ENCODE data around the gene ADAMTS17.

Gene ADAMTS17

GRCh38 chr15:100005715-100006114, 336.1 kb downstream of the ADAMTS17 start:
- H3K4me3 ChIP-seq (ENCODE audit: low read depth, low read length), result no peak overlapping the region
- DNase-seq (ENCODE audit: low read depth), result no peak
- TF ChIP-seq CTCF (IDR thresholded peaks at IDR 0.05; ENCODE audit: control insufficient read depth, extremely low read depth, insufficient read depth), result no peak

DNA sequence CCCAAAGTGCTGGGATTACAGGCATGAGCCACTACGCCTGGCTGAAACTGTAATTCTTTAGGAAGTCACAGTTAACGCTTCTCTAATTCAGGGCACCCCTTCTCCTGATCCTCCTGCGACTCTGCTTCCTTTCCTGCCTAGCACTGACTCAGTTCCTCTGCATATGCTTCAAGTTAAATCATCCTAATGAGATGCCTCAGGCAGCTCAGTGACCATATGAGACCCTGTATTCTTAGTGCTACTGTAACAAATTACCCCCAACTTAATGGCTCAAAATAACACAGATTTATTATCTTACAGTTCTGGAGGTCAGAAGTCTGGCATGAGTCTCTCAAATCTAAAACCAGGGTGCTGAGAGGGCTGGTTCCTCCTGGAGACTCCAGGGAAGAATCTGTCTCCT, 336.8 kb downstream of the ADAMTS17 start:
- no peak for TF ChIP-seq CTCF (IDR thresholded peaks at IDR 0.05; ENCODE audit: control insufficient read depth, extremely low read depth, insufficient read depth)
- DNase-seq (ENCODE audit: low read depth), result no peak
- no peak overlapping the region for H3K4me3 ChIP-seq (ENCODE audit: low read depth, low read length)

DNA sequence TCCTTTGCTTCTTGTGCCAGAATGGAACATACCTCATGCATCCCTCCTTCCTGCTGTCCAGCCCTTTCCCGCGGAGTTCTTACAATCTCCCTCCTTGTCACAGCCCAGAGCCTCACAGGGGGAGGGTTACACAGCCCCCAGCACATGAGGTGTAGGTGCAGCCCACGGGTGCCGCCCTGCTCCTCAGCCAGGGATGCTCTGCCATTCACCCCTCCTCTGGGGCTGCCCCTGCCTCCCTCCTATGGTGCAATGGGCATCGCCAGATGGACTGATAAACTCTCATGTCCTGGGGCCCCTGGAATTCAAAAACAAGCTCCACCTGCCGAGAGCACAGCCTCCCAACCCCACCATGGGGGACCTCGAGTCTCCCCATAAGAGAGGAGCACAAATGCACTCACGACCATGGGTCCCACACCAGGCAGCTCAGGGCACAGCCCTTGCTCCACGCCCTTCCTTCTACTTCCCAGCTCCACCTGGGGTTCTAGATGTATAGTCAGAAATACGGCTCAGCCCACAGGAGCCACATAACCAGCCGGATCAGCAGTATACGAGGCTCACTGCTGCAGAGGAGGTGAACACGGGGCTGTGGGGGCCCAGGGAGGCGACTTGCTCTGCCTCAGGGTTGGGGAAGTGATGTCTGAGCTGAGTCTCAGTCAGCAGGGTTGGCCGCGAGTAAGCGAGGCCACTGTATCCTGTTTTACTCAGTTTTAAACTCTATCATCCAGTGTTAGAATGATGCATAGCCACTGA, 338.8 kb downstream of the ADAMTS17 start:
- DNase-seq (ENCODE audit: low read depth), result no peak
- no peak for TF ChIP-seq CTCF (IDR thresholded peaks at IDR 0.05; ENCODE audit: control insufficient read depth, extremely low read depth, insufficient read depth)
- H3K4me3 ChIP-seq (ENCODE audit: low read depth, low read length), result no peak overlapping the region

GRCh38 chr15:100002086-100002620, 339.6 kb downstream of the ADAMTS17 start:
- no peak overlapping the region for H3K4me3 ChIP-seq (ENCODE audit: low read depth, low read length)
- no peak for TF ChIP-seq CTCF (IDR thresholded peaks at IDR 0.05; ENCODE audit: control insufficient read depth, extremely low read depth, insufficient read depth)
- no peak for DNase-seq (ENCODE audit: low read depth)

DNA sequence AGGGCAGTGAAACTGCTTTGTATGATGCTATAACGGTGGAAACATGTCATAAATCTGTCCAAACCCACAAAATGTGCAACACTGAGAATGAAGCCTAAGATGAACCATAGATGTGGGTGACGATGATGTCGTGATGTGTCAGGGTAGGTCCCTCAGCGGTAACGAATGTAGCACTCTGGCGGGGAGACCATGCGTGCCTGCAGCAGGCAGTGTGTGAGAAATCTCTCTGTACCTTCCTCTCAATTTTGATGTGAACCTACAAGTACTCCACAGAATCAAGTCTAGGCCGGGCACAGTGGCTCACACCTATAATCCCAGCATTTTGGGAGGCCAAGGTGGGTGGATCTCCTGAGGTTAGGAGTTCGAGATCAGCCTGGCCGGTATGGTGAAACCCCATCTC, 340.4 kb downstream of the ADAMTS17 start:
- TF ChIP-seq CTCF (IDR thresholded peaks at IDR 0.05; ENCODE audit: control insufficient read depth, extremely low read depth, insufficient read depth), result no peak
- no peak for DNase-seq (ENCODE audit: low read depth)
- no peak overlapping the region for H3K4me3 ChIP-seq (ENCODE audit: low read depth, low read length)

DNA sequence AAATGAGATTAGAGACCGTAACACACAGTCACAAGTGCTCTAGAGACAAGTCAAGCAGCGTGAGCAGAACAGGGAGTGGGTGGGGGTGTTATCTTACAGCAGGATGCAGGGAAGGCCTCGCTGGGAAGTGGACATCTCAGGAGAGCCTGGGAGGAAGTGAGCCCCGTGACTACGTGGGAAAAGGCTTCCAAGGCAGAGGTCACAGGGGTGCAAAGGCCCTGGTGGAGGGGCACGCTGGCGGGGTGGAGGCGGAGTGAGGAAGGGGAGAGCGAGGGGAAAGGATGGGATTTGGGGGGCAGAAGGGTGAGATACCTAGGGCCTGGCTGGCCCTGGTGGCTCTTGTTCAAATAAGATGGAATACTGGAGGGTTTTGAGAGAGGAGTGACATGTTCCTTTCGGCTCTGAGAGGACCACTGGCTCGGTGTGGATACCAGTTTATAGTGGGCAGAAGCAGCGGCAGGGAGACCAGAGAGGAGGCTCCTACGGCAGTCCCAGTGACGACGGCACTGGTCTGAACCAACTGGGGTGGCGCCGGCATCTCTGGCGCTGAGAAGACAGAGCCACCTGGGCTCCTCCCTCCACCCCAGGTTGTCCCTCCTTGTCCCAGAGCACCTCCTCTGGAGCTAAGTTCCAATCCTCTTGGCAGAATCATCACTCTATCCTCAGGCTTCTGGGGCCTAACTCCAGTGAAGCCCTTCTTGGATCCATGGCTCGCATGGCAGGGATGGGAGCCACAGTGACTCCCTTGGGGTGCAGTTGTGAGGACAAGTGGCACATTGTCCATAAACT, 342.3 kb downstream of the ADAMTS17 start:
- TF ChIP-seq CTCF (IDR thresholded peaks at IDR 0.05; ENCODE audit: control insufficient read depth, extremely low read depth, insufficient read depth), result no peak
- DNase-seq (ENCODE audit: low read depth), result no peak
- no peak overlapping the region for H3K4me3 ChIP-seq (ENCODE audit: low read depth, low read length)
